Transverse colon (tissue), 4 donors: Measurements from ENCODE around the gene CCM2. TPM values are rescaled to one million over a fixed set of nuclear protein-coding genes. Genes with fewer than 3 reads are reported as not detected.

Experiments
- DNase-seq: peaks from one replicate; pipeline ENCODE4 v3.0.0-alpha.2; 2019
- H3K27ac ChIP-seq, 4 donors: fragments of 200-600 bp; sonication (generic); 2 replicates each; pipeline ENCODE4 v1.5.1; 2016 to 2018; ENCODE audit warnings: inconsistent platforms in 4 of 4
- H3K27me3 ChIP-seq: fragments of 200-600 bp; sonication (generic); 2 replicates; pipeline ENCODE4 v1.5.1; 2017; ENCODE audit warnings: inconsistent platforms
- H3K36me3 ChIP-seq, 4 donors: fragments of 200-600 bp; sonication (generic); 2 replicates each; pipeline ENCODE4 v1.5.1; 2017 to 2019; ENCODE audit warnings: inconsistent platforms in 4 of 4
- H3K4me1 ChIP-seq, 4 donors: fragments of 200-600 bp; sonication (generic); 2 replicates each; pipeline ENCODE4 v1.5.1; 2017 to 2020; ENCODE audit warnings: inconsistent platforms in 4 of 4
- H3K4me3 ChIP-seq, 4 donors: fragments of 200-600 bp; sonication (generic); 1 replicate in 1 of 4; 2 replicates in 3 of 4; pipeline versions ENCODE4 v1.5.1 to v1.6.1; 2017 to 2019; ENCODE audit warnings: inconsistent platforms in 4 of 4
- H3K9me3 ChIP-seq, 2 donors: fragments of 200-600 bp; sonication (generic); 2 replicates each; pipeline ENCODE4 v1.5.1; 2017 to 2019; ENCODE audit warnings: inconsistent platforms in 2 of 2
- CTCF ChIP-seq, 5 experiments: fragments of 200-600 bp in 3 of 5; fragments of 450-650 bp in 2 of 5; sonication (generic) in 3 of 5; IDR thresholded peaks; 1 replicate in 2 of 5; 2 replicates in 3 of 5; pipeline ENCODE4 v1.5.1; 2016 to 2017; ENCODE audit warnings: antibody characterized with exemption in 5 of 5, inconsistent platforms in 3 of 5, mild to moderate bottlenecking in 2 of 5, moderate library complexity in 1 of 5
- EP300 ChIP-seq: sonication (generic); formaldehyde crosslinking; IDR thresholded peaks from one replicate; pipeline ENCODE4 v1.6.1; 2017; ENCODE audit warnings: antibody characterized with exemption, low read depth
- POLR2A ChIP-seq: fragments of 450-650 bp; IDR thresholded peaks from one replicate; pipeline ENCODE4 v1.6.1; 2016; ENCODE audit warnings: antibody characterized with exemption, mild to moderate bottlenecking, moderate library complexity
- POLR2AphosphoS5 ChIP-seq, 3 donors: sonication (generic); formaldehyde crosslinking; IDR thresholded peaks; one replicate each; pipeline ENCODE4 v1.6.1; 2016; ENCODE audit warnings: antibody characterized with exemption in 3 of 3
- WGBS, 2 donors: methylation state at CpG; one replicate each; pipeline ENCODE4 v1.1.5; 2018; ENCODE audit warnings: low coverage in 1 of 2; 5-methylcytosine and 5-hydroxymethylcytosine counted together
- in situ Hi-C, 4 donors: fragments of 200-750 bp; cut with MboI; loops; one replicate each; pipeline versions ENCODE4 v1.15.0 to v1.15.1; 2017; ENCODE audit warnings: low sequenced_read_pairs in 3 of 4, low pct_ligation_motif_present in 1 of 4, low pct_unique_long_range_greater_than_20kb in 1 of 4
- intact Hi-C: fragments of 100-400 bp; cut with DNase I; formaldehyde crosslinking; loops from one replicate; pipeline ENCODE4 v1.15.1; 2023; ENCODE audit warnings: low total_unique reads
- total RNA-seq, 4 donors: library from RNA; depleted of rRNA; stranded (reverse); fragments of >200 nt; gene quantifications; one replicate each; pipeline ENCODE4 v1.1.0, GENCODE V29; 2016

Gene CCM2
- total RNA-seq, 4 donors from 2014 or later: 40.4 to 76.4 (median 47.8) TPM

- WGBS, 2 donors: 87% methylated on average over 3 of the region's 3 CpGs; no CpG with 5 or more reads in 1 of the 2 donors
- no peak for TF ChIP-seq EP300
- no peak for TF ChIP-seq POLR2AphosphoS5 (IDR thresholded peaks at IDR 0.05)
- TF ChIP-seq POLR2A: no peak
- no peak for TF ChIP-seq CTCF (IDR thresholded peaks at IDR 0.05)
- H3K27me3 ChIP-seq: no peaks in the 10 kb centered on the region
- no peaks in the 10 kb centered on the region for H3K9me3 ChIP-seq
- no peak overlapping the region for H3K27ac ChIP-seq
- H3K4me3 ChIP-seq: no peak overlapping the region
- intact Hi-C loops (no loop called here), in situ Hi-C loops (no loop called here)
- H3K36me3 ChIP-seq: no peaks in the 10 kb centered on the region
- H3K4me1 ChIP-seq: no peaks in the 10 kb centered on the region
- DNase-seq: no peak
These were observed 54.4 kb downstream of the CCM2 start for GRCh38 chr7:45054442-45054841.

GRCh38 chr7:45055016-45055415 is 55.0 kb downstream of the CCM2 start:
- no peaks in the 10 kb centered on the region for H3K36me3 ChIP-seq
- no peaks in the 10 kb centered on the region for H3K4me1 ChIP-seq
- no peak for DNase-seq
- TF ChIP-seq POLR2AphosphoS5 (IDR thresholded peaks at IDR 0.05): no peak
- no peak for TF ChIP-seq EP300
- TF ChIP-seq CTCF (IDR thresholded peaks at IDR 0.05): no peak
- no peaks in the 10 kb centered on the region for H3K9me3 ChIP-seq
- H3K4me3 ChIP-seq: no peak overlapping the region
- in situ Hi-C loops: no loop called here
- H3K27ac ChIP-seq: no peak overlapping the region
- 93 to 96% methylated on average over 3 to 5 of the region's 5 CpGs for WGBS, 2 donors
- H3K27me3 ChIP-seq: no peaks in the 10 kb centered on the region
- intact Hi-C loops: no loop called here

- H3K36me3 ChIP-seq: no peaks in the 10 kb centered on the region
- no peaks in the 10 kb centered on the region for H3K9me3 ChIP-seq
- in situ Hi-C loops: no loop called here
- no peak overlapping the region for H3K4me3 ChIP-seq
- intact Hi-C loops: no loop called here
- no peak for TF ChIP-seq CTCF (IDR thresholded peaks at IDR 0.05)
- no peak for TF ChIP-seq EP300
- TF ChIP-seq POLR2AphosphoS5 (IDR thresholded peaks at IDR 0.05): no peak
- TF ChIP-seq POLR2A: no peak
- DNase-seq: no peak
- WGBS, 2 donors: 97 to 99% methylated on average over 5 of the region's 5 CpGs
- no peak overlapping the region for H3K27ac ChIP-seq
- H3K27me3 ChIP-seq: no peaks in the 10 kb centered on the region
- no peaks in the 10 kb centered on the region for H3K4me1 ChIP-seq
These were observed 55.7 kb downstream of the CCM2 start for GRCh38 chr7:45055594-45056219.

GRCh38 chr7:45057878-45058277 is 57.9 kb downstream of the CCM2 start:
- Histone ChIP-seq H3K27ac (no peak overlapping the region), H3K4me1 (no peaks in the 10 kb centered on the region), H3K9me3 (no peaks in the 10 kb centered on the region), H3K27me3 (no peaks in the 10 kb centered on the region), H3K36me3 (no peaks in the 10 kb centered on the region), H3K4me3 (no peak overlapping the region)
- TF ChIP-seq POLR2A: no peak
- no peak for TF ChIP-seq CTCF (IDR thresholded peaks at IDR 0.05)
- no peak for TF ChIP-seq EP300
- intact Hi-C loops (no loop called here), in situ Hi-C loops (no loop called here)
- DNase-seq: no peak
- WGBS, 2 donors: 90 to 93% methylated on average over 5 of the region's 5 CpGs
